ENCODE results near the gene NAPA.

The NAPA gene

GRCh38 chr19:47464675-47465419 lies 50.0 kb downstream of the NAPA start:
- DNase-seq = no peak

DNA sequence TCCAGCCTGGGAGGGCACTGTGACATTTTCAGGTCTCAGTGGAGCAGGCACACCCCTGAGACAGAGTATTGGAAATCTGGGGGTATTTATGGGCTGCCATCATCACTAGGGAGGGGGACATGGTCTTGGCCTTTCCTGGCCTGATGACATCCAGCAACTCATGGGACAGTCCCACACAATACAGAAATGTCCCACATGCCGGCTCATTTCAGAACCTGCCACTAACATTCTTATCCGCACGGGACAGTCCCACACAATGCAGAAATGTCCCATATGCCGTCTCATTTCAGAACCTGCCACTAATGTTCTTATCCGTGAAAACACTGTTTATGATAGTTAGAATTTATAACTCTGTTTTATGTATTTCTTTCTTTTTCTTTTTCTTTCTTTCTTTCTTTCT lies 53.0 kb downstream of the NAPA start:
- no peak for DNase-seq

- DNase-seq = no peak
Observed at GRCh38 chr19:47459477-47459876, 55.4 kb downstream of the NAPA start.

GRCh38 chr19:47458672-47459071 lies 56.2 kb downstream of the NAPA start:
- no peak for DNase-seq

GRCh38 chr19:47456721-47457474 lies 58.0 kb downstream of the NAPA start:
- no peak for DNase-seq

DNA sequence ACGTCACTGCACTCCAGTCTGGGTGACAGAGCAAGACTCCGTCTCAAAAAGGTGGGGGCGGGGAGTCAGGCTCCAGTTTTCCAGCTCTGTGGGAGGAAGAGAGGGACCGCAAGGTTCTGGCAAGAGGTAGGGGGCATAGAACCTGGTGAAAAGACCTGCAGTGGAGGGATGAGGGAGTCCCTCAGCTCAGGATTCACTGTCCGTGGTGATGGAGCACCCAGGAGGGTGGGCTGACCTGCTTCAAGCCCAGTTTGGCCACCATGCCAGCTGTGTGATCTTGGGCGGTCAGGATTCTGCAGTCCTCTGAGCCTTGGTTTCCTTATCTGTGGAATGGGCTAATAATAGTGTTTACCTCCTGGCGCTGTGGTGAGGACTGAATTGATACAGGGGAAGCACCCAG lies 64.4 kb downstream of the NAPA start:
- DNase-seq = no peak

- no peak for DNase-seq
Observed at GRCh38 chr19:47448360-47448727, 66.5 kb downstream of the NAPA start.

- DNase-seq = peak in 30 of 56 donors; percentile 1 to 76 (median 31)
Observed at GRCh38 chr19:47447470-47448359, 67.1 kb downstream of the NAPA start.

DNA sequence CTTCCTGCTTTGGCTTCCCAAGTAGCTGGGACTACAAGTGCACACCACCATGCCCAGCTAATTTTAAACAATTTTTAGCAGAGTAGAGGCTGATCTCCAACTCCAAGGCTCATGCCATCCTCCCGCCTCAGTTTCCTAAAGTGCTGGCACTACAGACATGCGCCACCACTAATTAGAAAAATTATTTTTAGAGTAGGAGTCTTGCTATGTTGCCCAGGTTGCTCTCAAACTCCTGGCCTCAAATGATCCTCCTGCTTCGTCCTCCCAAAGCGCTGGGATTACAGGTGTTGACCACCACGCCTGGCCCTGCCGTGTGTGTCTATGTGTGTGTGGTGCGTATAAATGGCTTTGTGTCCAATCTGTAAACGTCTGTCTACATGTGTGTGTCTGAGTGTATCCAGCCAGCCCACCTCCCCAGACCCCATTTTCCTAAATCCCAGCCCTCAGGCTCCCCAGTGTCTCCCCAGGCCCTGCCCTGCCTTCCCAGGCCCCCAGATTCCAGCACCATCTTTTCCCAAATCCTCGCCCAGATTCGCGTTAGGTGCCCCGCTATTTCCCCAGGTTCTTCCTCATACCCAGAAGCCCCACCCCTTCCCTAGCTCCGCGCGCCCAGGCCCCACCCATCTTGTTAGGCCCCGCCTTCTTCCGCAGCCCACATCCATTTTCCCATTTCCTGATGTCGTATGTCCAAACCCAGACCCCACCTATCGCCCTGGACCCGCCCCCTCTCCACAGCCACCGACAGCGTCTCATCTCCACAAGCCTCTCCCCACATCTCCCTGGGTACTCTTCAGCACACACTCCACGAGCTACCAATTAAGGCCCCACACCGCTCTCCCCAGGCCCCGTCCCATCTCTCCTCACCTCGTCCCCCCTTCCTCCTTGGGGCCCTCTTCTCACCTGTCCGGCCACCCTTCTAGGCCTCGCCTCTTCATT lies 68.1 kb downstream of the NAPA start:
- peak in 8 of 56 donors; percentile 9 to 41 (median 27) for DNase-seq

GRCh38 chr19:47445937-47446402 lies 68.9 kb downstream of the NAPA start:
- peak in 28 of 56 donors; percentile 4 to 80 (median 30) for DNase-seq

DNA sequence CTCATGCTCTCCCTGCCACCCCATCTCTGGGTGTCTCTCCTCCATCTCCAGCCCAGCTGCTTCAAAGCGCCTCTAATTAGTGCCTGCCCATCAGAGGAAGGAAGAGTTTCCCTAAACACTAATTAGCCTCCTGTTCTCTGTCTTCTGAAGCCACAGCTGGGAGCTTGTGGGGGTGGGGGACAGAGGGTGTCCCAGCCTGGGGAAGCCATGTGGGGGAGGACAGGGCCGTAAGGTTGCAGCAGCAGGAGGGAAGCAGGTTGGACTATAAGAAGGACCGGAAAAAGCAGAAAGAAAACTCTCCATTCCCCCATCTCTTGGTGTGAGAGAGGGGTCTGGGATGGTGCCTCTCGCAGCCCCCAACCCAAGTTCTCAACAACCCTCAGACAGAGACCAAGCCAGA lies 69.3 kb downstream of the NAPA start:
- DNase-seq = no peak

GRCh38 chr19:47444388-47444821 lies 70.5 kb downstream of the NAPA start:
- peak in 4 of 56 donors; percentile 7 to 49 (median 10) for DNase-seq

- peak in 2 of 56 donors; percentile 8 to 17 for DNase-seq
Observed at GRCh38 chr19:47443331-47443730, 71.5 kb downstream of the NAPA start.

GRCh38 chr19:47438793-47439220 lies 76.1 kb downstream of the NAPA start:
- DNase-seq = no peak
